Keratinocyte (primary cell): ENCODE data around the gene DGKI. TPM values are rescaled to one million over a fixed set of nuclear protein-coding genes. Genes with fewer than 3 reads are reported as not detected.
A peak's percentile ranks its signal among the peaks of the same experiment; 100 is the strongest.

Source experiments
- DNase-seq: peaks from one replicate; pipeline ENCODE4 v3.0.0-alpha.2; 2011; ENCODE audit warnings: low read depth, missing footprints, low spot score
- FAIRE-seq: peaks from 2 replicates; lab custom pipeline; 2011; peaks lifted over from hg19 to GRCh38; lab: Jason Lieb, UNC
- H2AFZ ChIP-seq: 2 replicates; pipeline ENCODE4 v1.6.0; 2012; ENCODE audit warnings: low read length, control low read depth, inconsistent platforms; ENCODE audit not compliant: control insufficient read depth
- H3K27ac ChIP-seq: 2 replicates; pipeline ENCODE4 v1.5.1; 2011; ENCODE audit warnings: low read length; ENCODE audit not compliant: control insufficient read depth, insufficient read depth
- H3K27me3 ChIP-seq: 3 replicates; pipeline ENCODE4 v1.6.0; 2011; ENCODE audit warnings: low read length; ENCODE audit not compliant: control insufficient read depth, insufficient read depth; ENCODE audit errors: extremely low read depth
- H3K36me3 ChIP-seq, 2 experiments: 2 replicates in 1 of 2; 3 replicates in 1 of 2; pipeline ENCODE4 v1.5.1; 2011; ENCODE audit warnings: low read length in 2 of 2, mild to moderate bottlenecking in 1 of 2; ENCODE audit not compliant: control insufficient read depth in 2 of 2, insufficient read depth in 2 of 2; ENCODE audit errors: extremely low read depth in 1 of 2
- H3K4me1 ChIP-seq: 3 replicates; pipeline ENCODE4 v1.5.1; 2011; ENCODE audit warnings: low read length; ENCODE audit not compliant: control insufficient read depth, insufficient read depth; ENCODE audit errors: extremely low read depth
- H3K4me2 ChIP-seq: 3 replicates; pipeline ENCODE4 v1.6.0; 2011; ENCODE audit warnings: low read depth, low read length; ENCODE audit not compliant: control insufficient read depth, insufficient read depth; ENCODE audit errors: extremely low read depth
- H3K4me3 ChIP-seq, 3 experiments: fragments of 200-600 bp in 1 of 3; sonication (generic) in 1 of 3; 2 replicates in 2 of 3; 3 replicates in 1 of 3; pipeline ENCODE4 v1.5.1; 2011 to 2016; ENCODE audit warnings: low read length in 3 of 3, mild to moderate bottlenecking in 3 of 3, control low read depth in 2 of 3, inconsistent platforms in 1 of 3, low read depth in 1 of 3, mixed read lengths in 1 of 3, mixed run types in 1 of 3, moderate library complexity in 1 of 3; ENCODE audit not compliant: control insufficient read depth in 2 of 3, insufficient read depth in 2 of 3; ENCODE audit errors: extremely low read depth in 1 of 3
- H3K79me2 ChIP-seq: 2 replicates; pipeline ENCODE4 v1.6.0; 2012; ENCODE audit warnings: low read length; ENCODE audit not compliant: control insufficient read depth, insufficient read depth
- H3K9ac ChIP-seq: 3 replicates; pipeline ENCODE4 v1.6.0; 2011; ENCODE audit warnings: low read length; ENCODE audit not compliant: control insufficient read depth, insufficient read depth; ENCODE audit errors: extremely low read depth
- H3K9me1 ChIP-seq: 3 replicates; pipeline ENCODE4 v1.6.0; 2011; ENCODE audit warnings: low read length; ENCODE audit not compliant: control insufficient read depth, insufficient read depth; ENCODE audit errors: extremely low read depth
- H3K9me3 ChIP-seq: 2 replicates; pipeline ENCODE4 v1.5.1; 2012; ENCODE audit warnings: low read depth, low read length; ENCODE audit not compliant: control insufficient read depth
- H4K20me1 ChIP-seq: 3 replicates; pipeline ENCODE4 v1.6.0; 2011; ENCODE audit warnings: low read length; ENCODE audit not compliant: control insufficient read depth, insufficient read depth; ENCODE audit errors: extremely low read depth
- CTCF ChIP-seq, 3 experiments: IDR thresholded peaks in 1 of 3; conservative IDR thresholded peaks in 1 of 3; optimal IDR thresholded peaks in 1 of 3; 2 replicates in 2 of 3; 3 replicates in 1 of 3; pipeline versions ENCODE3 to v1.5.1; 2011; ENCODE audit warnings: low read length in 3 of 3, mild to moderate bottlenecking in 3 of 3, moderate library complexity in 2 of 3, control low read depth in 1 of 3, inconsistent platforms in 1 of 3; ENCODE audit not compliant: insufficient read depth in 2 of 3; ENCODE audit errors: extremely low read depth in 1 of 3
- EZH2 ChIP-seq: IDR thresholded peaks from one replicate; pipeline ENCODE4 v1.6.1; 2012; ENCODE audit warnings: inconsistent platforms, mild to moderate bottlenecking, low read length, moderate library complexity
- dilution Hi-C: fragments of 300-500 bp; cut with MboI; formaldehyde crosslinking; loops from one replicate; pipeline ENCODE4 v1.7.0; 2020; ENCODE audit warnings: low sequenced_read_pairs; ENCODE audit not compliant: extremely low pct_ligation_motif_present
- polyA plus RNA-seq, 5 experiments: library from polyadenylated mRNA; depleted of rRNA in 3 of 5; stranded (reverse) in 3 of 5; stranded (forward) in 1 of 5; unstranded in 1 of 5; fragments of >200 nt; gene quantifications; 1 replicate in 1 of 5; 2 replicates in 3 of 5; 3 replicates in 1 of 5; pipeline versions ENCODE4 v1.2.1 to v1.2.3, GENCODE V29; 2011 to 2012; ENCODE audit warnings: missing spikeins in 2 of 5, low read depth in 1 of 5, low replicate concordance in 1 of 5

DGKI gene
- polyA plus RNA-seq, 1 donor (not counting 4 experiments of a cell fraction or from before 2014, with no cell fraction given) = 0.14 TPM

GRCh38 chr7:137579913-137580640, 266.7 kb downstream of the DGKI start:
- dilution Hi-C loops = no loop called here
- Histone ChIP-seq H3K4me3 (no peak overlapping the region), H3K79me2 (no peaks in the 10 kb centered on the region), H2AFZ (peak overlapping the region; percentile 11), H3K4me1 (peaks cover 7% of the 10 kb centered on the region), H4K20me1 (no peaks in the 10 kb centered on the region), H3K9ac (no peak overlapping the region), H3K9me3 (peaks cover 2% of the 10 kb centered on the region), H3K27ac (no peak overlapping the region), H3K36me3 (no peaks in the 10 kb centered on the region), H3K27me3 (no peaks in the 10 kb centered on the region), H3K4me2 (no peak overlapping the region), H3K9me1 (no peaks in the 10 kb centered on the region)
- TF ChIP-seq EZH2 (no peak), CTCF (optimal IDR thresholded peaks at IDR 0.05 in 1 of 3, IDR thresholded peaks at IDR 0.05 in 1 of 3, conservative IDR thresholded peaks at IDR 0.05 in 1 of 3; ENCODE audit: extremely low read depth in 1 of 3, insufficient read depth in 2 of 3, low read length in 3 of 3) (no peak)
- DNase-seq = no peak
- no peak for FAIRE-seq

GRCh38 chr7:137578541-137578940, 268.2 kb downstream of the DGKI start:
- Histone ChIP-seq H3K9ac (no peak overlapping the region), H3K27ac (no peak overlapping the region), H3K79me2 (no peaks in the 10 kb centered on the region), H3K4me1 (peaks cover 7% of the 10 kb centered on the region), H3K36me3 (no peaks in the 10 kb centered on the region), H3K27me3 (no peaks in the 10 kb centered on the region), H3K9me1 (no peaks in the 10 kb centered on the region), H4K20me1 (no peaks in the 10 kb centered on the region), H3K4me2 (no peak overlapping the region), H3K9me3 (peaks cover 2% of the 10 kb centered on the region), H2AFZ (peak overlapping the region; percentile 15), H3K4me3 (no peak overlapping the region)
- TF ChIP-seq CTCF (optimal IDR thresholded peaks at IDR 0.05 in 1 of 3, IDR thresholded peaks at IDR 0.05 in 1 of 3, conservative IDR thresholded peaks at IDR 0.05 in 1 of 3; ENCODE audit: extremely low read depth in 1 of 3, insufficient read depth in 2 of 3, low read length in 3 of 3) (no peak), EZH2 (no peak)
- dilution Hi-C loops = no loop called here
- FAIRE-seq = no peak
- DNase-seq = no peak
